ENCODE measurements around the gene MACO1. TPM values are rescaled to one million over a fixed set of nuclear protein-coding genes. Genes with fewer than 3 reads are reported as not detected.

The MACO1 gene
- total and polyA plus RNA-seq, 2 of the 13 experiments (the other 11 are each of a cell fraction or from before 2014, with no cell fraction given): 9.7 to 17.0 TPM

GRCh38 chr1:25451908-25452307 is 21.2 kb downstream of the MACO1 start:
- DNase-seq (ENCODE audit: low spot score): no peak
- H3K9ac ChIP-seq (ENCODE audit: insufficient read depth, low read depth, low read length): no peak overlapping the region
- no peak for ATAC-seq
- no peaks in the 10 kb centered on the region for H4K20me1 ChIP-seq (ENCODE audit: insufficient read depth, low read length)
- H3K27me3 ChIP-seq (ENCODE audit: control insufficient read depth in 1 of 2, insufficient read depth in 2 of 2, low read length in 2 of 2): no peaks in the 10 kb centered on the region
- POLR2A ChIA-PET: no interaction called here
- CTCF ChIA-PET (ENCODE audit: low intra/inter-chr PET ratio, low total read pairs): no interaction called here
- no peak for FAIRE-seq
- peaks cover 3 to 23% of the 10 kb centered on the region in 2 experiments; a peak in 4 of 5 replicates for H3K36me3 ChIP-seq (replicated peaks in 1 of 2; ENCODE audit: control insufficient read depth in 1 of 2, insufficient read depth in 2 of 2, low read length in 2 of 2)
- H3K4me3 ChIP-seq (replicated peaks in 1 of 3; ENCODE audit: insufficient read depth in 1 of 3, low read depth in 2 of 3, low read length in 3 of 3): no peak overlapping the region
- no peak overlapping the region for H3K27ac ChIP-seq (ENCODE audit: extremely low read length, insufficient read depth, low read length)
- in situ Hi-C loops (cut with HindIII; ENCODE audit: extremely low pct_ligation_motif_present, low pct_unique_long_range_greater_than_20kb): no loop called here
- H2AFZ ChIP-seq (ENCODE audit: low read length): no peak overlapping the region
- 95% methylated on average over 3 of the region's 3 CpGs for WGBS (ENCODE audit: low lambda C conversion rate)
- H3K4me1 ChIP-seq (ENCODE audit: insufficient read depth, low read length): no peaks in the 10 kb centered on the region
- H3K4me2 ChIP-seq (ENCODE audit: low read depth, low read length): no peak overlapping the region
- H3K79me2 ChIP-seq (ENCODE audit: insufficient read depth, low read length): no peaks in the 10 kb centered on the region
- intact Hi-C loops (cut with micrococcal nuclease; ENCODE audit: unreplicated experiment): no loop called here
- H3K9me3 ChIP-seq (ENCODE audit: low read length): no peaks in the 10 kb centered on the region
- no TSS peak for BruUV-seq (replicated peaks)
- no peak for TF ChIP-seq RCOR2 (CRISPR knock-in tag; IDR thresholded peaks at IDR 0.05)
- no peak for TF ChIP-seq ATRX (CRISPR knock-in tag; IDR thresholded peaks at IDR 0.05; ENCODE audit: borderline replicate concordance)
- no peak for TF ChIP-seq PATZ1 (CRISPR knock-in tag; IDR thresholded peaks at IDR 0.05)
- TF ChIP-seq MAF1 (CRISPR knock-in tag; IDR thresholded peaks at IDR 0.05; ENCODE audit: borderline replicate concordance): no peak
- TF ChIP-seq ZSCAN22 (CRISPR knock-in tag; IDR thresholded peaks at IDR 0.05): no peak
- TF ChIP-seq FOXP1 (IDR thresholded peaks at IDR 0.05): no peak
- TF ChIP-seq FOXP1 (CRISPR knock-in tag; IDR thresholded peaks at IDR 0.05): no peak
- TF ChIP-seq ZNF772 (CRISPR knock-in tag; IDR thresholded peaks at IDR 0.05): no peak
- TF ChIP-seq SATB2 (CRISPR knock-in tag; IDR thresholded peaks at IDR 0.05): no peak
- TF ChIP-seq ZFYVE20 (CRISPR knock-in tag; IDR thresholded peaks at IDR 0.05; ENCODE audit: borderline replicate concordance, low read depth): no peak
- no peak for TF ChIP-seq ZSCAN31 (CRISPR knock-in tag; IDR thresholded peaks at IDR 0.05; ENCODE audit: low read depth)
- no peak for TF ChIP-seq ISL2 (CRISPR knock-in tag; IDR thresholded peaks at IDR 0.05)
- no peak for TF ChIP-seq GMEB1 (CRISPR knock-in tag; IDR thresholded peaks at IDR 0.05; ENCODE audit: borderline replicate concordance)
- no peak for TF ChIP-seq CBFB (CRISPR knock-in tag; IDR thresholded peaks at IDR 0.05)
- TF ChIP-seq MTERF4 (CRISPR knock-in tag; IDR thresholded peaks at IDR 0.05): no peak
- no peak for TF ChIP-seq AKNA (CRISPR knock-in tag; IDR thresholded peaks at IDR 0.05; ENCODE audit: borderline replicate concordance)
- TF ChIP-seq ZNF460 (CRISPR knock-in tag; IDR thresholded peaks at IDR 0.05; ENCODE audit: borderline replicate concordance): no peak
- TF ChIP-seq U2AF2 (IDR thresholded peaks at IDR 0.05; ENCODE audit: low read depth, low read length): no peak

All from HepG2 (cell line).